ENCODE results near the gene EPHA4.

The EPHA4 gene

GRCh38 chr2:221381928-221382488, 190.1 kb downstream of the EPHA4 start:
- no peak for DNase-seq

DNA sequence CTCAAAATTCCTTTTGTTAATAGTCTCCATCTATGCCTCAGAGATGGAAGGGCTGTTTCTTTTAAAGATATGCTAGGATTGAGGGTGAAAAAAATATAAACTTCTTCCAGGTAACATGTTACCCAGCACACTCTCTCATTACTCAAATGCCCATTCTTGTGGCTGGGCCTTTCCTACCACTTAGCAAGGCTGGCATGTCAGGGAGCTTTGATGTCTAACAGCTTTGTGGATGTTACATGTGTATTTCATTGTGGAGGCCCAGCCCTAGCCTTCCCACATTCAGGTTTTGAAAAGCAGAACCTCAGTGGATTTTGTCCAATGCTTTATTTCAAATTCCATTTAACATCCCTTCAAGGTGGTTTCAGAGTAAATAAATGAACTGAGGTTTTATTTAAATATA, 191.4 kb downstream of the EPHA4 start:
- no peak for DNase-seq

- DNase-seq = no peak
Observed at GRCh38 chr2:221380062-221380461, 192.0 kb downstream of the EPHA4 start.

DNA sequence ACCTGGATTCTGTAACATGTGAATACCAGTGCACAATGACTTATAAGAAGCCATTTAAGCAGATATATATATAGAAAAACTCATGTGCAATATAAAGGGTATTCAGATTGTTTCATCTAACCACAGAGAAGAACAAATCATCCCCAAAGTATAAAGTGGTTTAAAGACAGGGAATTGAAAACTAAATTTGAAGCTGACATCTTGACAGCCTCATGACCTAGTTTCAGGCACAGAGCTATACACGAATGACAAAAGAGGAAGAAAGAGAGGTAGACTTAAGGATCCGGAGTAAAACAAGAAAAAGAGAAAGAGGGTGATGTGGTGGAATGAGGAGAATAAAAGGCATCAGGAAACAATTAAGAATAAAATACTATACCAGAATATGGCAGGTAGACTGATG, 194.5 kb downstream of the EPHA4 start:
- no peak for DNase-seq

DNA sequence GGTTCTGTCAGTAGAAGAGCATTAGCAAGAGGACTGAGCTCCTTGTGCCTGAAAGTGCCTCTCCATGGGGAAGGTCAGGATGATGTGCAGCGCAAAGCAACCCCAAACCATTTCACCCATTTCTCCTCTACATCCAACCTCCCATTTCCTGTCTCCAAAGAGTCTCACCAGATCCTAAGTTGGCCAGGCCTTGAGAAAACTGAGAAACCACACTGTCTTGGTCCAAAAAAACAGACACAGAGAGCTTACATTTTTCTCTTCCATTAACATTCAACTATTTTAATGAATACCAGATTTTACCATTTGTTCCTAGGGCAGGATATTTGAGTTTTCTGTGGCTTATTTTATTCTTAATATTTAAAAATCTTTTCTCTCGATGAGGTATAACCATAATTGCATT, 195.0 kb downstream of the EPHA4 start:
- no peak for DNase-seq

GRCh38 chr2:221374234-221374633, 197.9 kb downstream of the EPHA4 start:
- DNase-seq = no peak

- DNase-seq = no peak
Observed at GRCh38 chr2:221372907-221373306, 199.2 kb downstream of the EPHA4 start.

DNA sequence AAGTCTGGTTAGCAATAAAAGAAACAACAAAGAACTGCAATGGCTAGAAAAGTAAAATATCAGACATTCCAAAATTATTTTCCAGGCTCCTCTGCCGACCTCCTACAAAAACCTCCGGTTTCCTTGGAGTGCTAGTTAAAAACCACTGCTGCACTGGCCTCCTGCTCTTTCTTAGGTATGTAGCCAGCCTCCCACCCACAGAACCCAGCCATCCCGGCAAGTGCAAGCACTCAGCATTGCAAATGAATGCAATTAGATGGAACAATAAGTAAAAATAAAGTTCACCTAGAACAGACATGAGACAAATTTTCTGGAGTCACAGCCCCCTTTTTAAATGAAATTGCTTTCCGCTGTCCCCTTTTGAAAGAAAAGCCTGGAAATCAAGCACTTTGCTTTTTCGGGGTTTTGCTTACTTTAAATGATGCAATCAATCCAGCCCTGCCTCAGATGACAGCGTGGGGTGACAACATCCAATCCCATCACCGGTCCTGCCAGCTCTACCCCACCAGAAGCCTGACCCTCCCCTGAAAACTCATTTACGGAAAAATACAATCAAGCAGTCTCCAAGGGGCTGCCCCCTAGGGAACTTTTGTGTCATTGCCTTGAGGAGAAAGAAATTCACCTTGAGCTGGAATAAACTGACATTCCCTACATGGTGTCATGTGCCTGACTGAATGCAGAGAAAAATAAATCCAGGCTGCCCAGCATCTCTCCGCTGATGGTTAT, 199.8 kb downstream of the EPHA4 start:
- DNase-seq = no peak

GRCh38 chr2:221371347-221371746, 200.8 kb downstream of the EPHA4 start:
- no peak for DNase-seq

DNA sequence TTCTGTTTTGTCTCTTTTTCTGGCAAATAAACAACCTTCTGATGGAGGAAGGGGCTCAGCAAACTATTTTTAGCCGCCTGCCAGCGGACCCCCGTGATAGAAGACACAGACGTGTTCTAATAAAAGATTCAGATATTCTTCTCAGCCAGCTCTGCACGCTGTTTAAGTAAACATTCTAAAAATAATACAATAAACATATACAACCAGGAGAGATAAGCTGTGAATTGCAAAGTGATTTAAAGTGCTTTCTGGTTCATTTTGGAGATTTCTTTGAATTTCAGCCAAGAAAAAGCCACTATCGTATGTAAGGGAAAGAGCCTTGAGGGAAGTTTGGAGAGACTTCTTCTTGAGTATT, 201.3 kb downstream of the EPHA4 start:
- DNase-seq = no peak

DNA sequence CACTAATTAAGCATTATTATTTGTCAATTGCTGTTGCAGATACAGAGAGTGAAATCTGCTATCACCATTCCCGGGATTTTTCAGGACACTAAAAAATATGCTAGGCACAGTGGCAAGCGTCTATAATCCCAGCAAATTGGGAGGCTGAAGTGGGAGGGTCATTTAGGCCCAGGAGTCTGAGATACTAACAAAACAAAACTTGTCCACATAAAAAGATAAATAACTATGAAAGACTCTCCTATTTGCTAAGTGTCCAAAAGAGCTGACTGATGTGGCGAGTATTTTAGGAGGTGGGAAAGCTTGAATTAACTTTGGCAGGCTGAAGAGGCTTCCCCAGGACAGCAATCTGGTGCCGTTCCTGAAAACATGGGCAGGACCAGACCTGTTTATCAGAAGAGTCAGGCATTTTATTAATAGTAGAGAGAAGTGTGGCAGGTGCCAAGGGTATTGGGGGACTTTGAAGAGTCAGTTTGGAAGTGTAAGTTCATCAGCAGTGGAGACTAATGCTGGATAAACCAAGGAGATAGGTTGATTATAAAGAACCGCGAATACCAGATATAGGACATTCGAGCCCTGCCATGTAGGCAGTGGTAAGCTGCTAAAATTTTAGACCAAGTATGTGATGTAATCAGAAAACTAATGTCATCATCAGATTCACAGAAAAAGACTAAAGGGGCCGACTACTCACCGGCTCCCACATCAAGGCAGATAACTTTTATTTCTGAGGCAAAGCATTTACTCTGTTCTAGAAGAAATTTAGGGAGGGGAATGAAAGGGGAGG, 201.8 kb downstream of the EPHA4 start:
- no peak for DNase-seq
